DOHH2 (cell line): ENCODE data around the gene ZFPM1.

Experiments
- H3F3A ChIP-seq: fragments of 200-600 bp; sonication (generic), shearing (Covaris generic); 2 replicates; pipeline ENCODE4 v1.6.0; 2016; ENCODE audit warnings: antibody characterized with exemption, mild to moderate bottlenecking; ENCODE audit not compliant: control insufficient read depth, insufficient read depth
- H3K27ac ChIP-seq: fragments of 200-600 bp; sonication (generic); 2 replicates; pipeline ENCODE4 v1.5.1; 2014; ENCODE audit warnings: low read depth, mild to moderate bottlenecking, low read length, moderate library complexity
- H3K27me3 ChIP-seq: fragments of 200-600 bp; sonication (generic); 2 replicates; pipeline ENCODE4 v1.6.1; 2014; ENCODE audit warnings: mild to moderate bottlenecking, low read length, mixed read lengths; ENCODE audit not compliant: control insufficient read depth
- H3K36me3 ChIP-seq: fragments of 200-600 bp; sonication (generic); 2 replicates; pipeline ENCODE4 v1.6.1; 2014; ENCODE audit warnings: mild to moderate bottlenecking, low read length, moderate library complexity, mixed read lengths; ENCODE audit not compliant: control insufficient read depth
- H3K4me1 ChIP-seq: fragments of 200-600 bp; sonication (generic); 2 replicates; pipeline ENCODE4 v1.6.1; 2014; ENCODE audit warnings: mild to moderate bottlenecking, low read length, mixed read lengths; ENCODE audit not compliant: control insufficient read depth
- H3K4me2 ChIP-seq: fragments of 200-600 bp; sonication (generic); 2 replicates; pipeline ENCODE4 v1.6.0; 2014; ENCODE audit warnings: mild to moderate bottlenecking, low read length, moderate library complexity
- H3K4me3 ChIP-seq: fragments of 200-600 bp; sonication (generic); 2 replicates; pipeline ENCODE4 v1.5.1; 2014; ENCODE audit warnings: mild to moderate bottlenecking, low read length, mixed read lengths
- H3K79me2 ChIP-seq: fragments of 200-600 bp; sonication (generic); 2 replicates; pipeline ENCODE4 v1.6.1; 2014; ENCODE audit warnings: mild to moderate bottlenecking, low read length, mixed read lengths; ENCODE audit not compliant: control insufficient read depth
- H3K9me2 ChIP-seq: fragments of 200-600 bp; sonication (generic); replicated peaks from 2 replicates; pipeline ENCODE4 v1.6.1; 2014; ENCODE audit warnings: mild to moderate bottlenecking, low read length, mixed read lengths; ENCODE audit not compliant: control insufficient read depth
- H3K9me3 ChIP-seq: fragments of 200-600 bp; sonication (generic); 2 replicates; pipeline ENCODE4 v1.6.1; 2014; ENCODE audit warnings: antibody characterized with exemption, low read length, mixed read lengths; ENCODE audit not compliant: control insufficient read depth, insufficient read depth
- H4K20me1 ChIP-seq: fragments of 200-600 bp; sonication (generic); 2 replicates; pipeline ENCODE4 v1.6.0; 2014; ENCODE audit warnings: low read depth, mild to moderate bottlenecking, antibody characterized with exemption, low read length, moderate library complexity; ENCODE audit not compliant: control insufficient read depth, insufficient read depth
- EZH2phosphoT487 ChIP-seq: fragments of 200-600 bp; sonication (generic); IDR thresholded peaks from 2 replicates; pipeline ENCODE4 v1.6.1; 2017; ENCODE audit warnings: borderline replicate concordance, mild to moderate bottlenecking, antibody characterized with exemption, low read length, moderate library complexity, mixed read lengths
- TF ChIP-seq, protein P1 (sequence below): fragments of 200-600 bp; sonication (generic); IDR thresholded peaks from one replicate; pipeline ENCODE4 v1.5.1; 2014; ENCODE audit warnings: antibody characterized with exemption, mild to moderate bottlenecking, low read depth, low read length; ENCODE audit not compliant: poor library complexity, severe bottlenecking

ZFPM1 gene

DNA sequence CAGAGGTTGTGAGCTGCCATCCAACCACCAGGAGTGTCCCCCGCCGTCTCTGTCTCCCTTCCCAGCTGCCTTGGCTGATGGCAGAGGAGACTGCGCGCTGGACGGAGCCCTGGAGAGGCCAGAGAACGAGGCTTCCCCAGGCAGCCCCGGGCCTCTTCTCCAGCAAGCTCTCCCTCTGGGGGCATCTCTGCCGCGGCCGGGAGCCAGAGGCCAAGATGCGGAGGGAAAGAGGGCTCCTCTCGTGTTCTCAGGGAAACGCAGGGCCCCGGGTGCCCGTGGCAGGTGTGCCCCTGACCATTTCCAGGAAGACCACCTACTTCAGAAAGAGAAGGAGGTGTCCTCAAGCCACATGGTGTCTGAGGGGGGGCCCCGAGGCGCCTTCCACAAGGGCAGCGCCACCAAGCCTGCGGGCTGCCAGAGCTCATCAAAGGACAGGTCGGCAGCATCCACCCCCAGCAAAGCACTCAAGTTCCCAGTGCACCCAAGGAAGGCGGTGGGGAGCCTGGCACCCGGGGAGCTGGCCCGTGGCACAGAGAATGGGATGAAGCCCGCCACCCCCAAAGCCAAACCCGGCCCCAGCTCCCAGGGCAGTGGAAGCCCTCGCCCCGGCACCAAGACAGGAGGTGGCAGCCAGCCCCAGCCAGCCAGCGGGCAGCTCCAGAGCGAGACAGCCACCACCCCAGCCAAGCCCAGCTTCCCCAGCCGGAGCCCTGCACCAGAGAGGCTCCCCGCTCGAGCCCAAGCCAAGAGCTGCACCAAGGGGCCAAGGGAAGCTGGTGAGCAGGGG, 14.8 kb upstream of the ZFPM1 start:
- Histone ChIP-seq H3K4me3 (no peak overlapping the region), H3K27me3 (no peaks in the 10 kb centered on the region), H3K27ac (no peak overlapping the region), H3K9me3 (no peaks in the 10 kb centered on the region), H3F3A (no peaks in the 10 kb centered on the region), H3K36me3 (no peaks in the 10 kb centered on the region), H3K79me2 (no peaks in the 10 kb centered on the region), H3K4me1 (peaks cover 6% of the 10 kb centered on the region), H3K9me2 (no peaks in the 10 kb centered on the region), H4K20me1 (no peaks in the 10 kb centered on the region), H3K4me2 (no peak overlapping the region)
- TF ChIP-seq, protein P1, sequence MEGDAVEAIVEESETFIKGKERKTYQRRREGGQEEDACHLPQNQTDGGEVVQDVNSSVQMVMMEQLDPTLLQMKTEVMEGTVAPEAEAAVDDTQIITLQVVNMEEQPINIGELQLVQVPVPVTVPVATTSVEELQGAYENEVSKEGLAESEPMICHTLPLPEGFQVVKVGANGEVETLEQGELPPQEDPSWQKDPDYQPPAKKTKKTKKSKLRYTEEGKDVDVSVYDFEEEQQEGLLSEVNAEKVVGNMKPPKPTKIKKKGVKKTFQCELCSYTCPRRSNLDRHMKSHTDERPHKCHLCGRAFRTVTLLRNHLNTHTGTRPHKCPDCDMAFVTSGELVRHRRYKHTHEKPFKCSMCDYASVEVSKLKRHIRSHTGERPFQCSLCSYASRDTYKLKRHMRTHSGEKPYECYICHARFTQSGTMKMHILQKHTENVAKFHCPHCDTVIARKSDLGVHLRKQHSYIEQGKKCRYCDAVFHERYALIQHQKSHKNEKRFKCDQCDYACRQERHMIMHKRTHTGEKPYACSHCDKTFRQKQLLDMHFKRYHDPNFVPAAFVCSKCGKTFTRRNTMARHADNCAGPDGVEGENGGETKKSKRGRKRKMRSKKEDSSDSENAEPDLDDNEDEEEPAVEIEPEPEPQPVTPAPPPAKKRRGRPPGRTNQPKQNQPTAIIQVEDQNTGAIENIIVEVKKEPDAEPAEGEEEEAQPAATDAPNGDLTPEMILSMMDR = no peak
- TF ChIP-seq EZH2phosphoT487 = no peak

DNA sequence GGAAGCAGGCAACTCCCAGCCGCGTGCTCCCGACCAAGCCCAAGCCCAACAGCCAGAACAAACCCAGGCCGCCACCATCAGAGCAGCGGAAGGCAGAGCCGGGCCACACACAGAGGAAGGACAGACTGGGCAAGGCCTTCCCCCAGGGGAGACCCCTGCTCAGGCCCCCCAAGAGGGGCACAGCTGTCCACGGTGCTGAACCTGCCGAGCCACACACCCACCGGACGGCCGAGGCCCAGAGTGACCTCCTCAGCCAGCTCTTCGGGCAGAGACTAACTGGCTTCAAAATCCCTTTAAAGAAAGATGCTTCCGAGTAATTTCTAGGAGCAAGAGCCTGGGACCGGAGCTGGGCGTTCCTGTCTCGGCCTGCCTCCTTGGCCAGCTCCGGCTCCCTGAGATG, 14.1 kb upstream of the ZFPM1 start:
- no peak overlapping the region for H3K4me2 ChIP-seq
- no peak overlapping the region for H3K27ac ChIP-seq
- H3K4me3 ChIP-seq = no peak overlapping the region
- TF ChIP-seq, protein P1 = no peak
- TF ChIP-seq EZH2phosphoT487 = no peak
- no peaks in the 10 kb centered on the region for H3K79me2 ChIP-seq
- no peaks in the 10 kb centered on the region for H4K20me1 ChIP-seq
- H3F3A ChIP-seq = no peaks in the 10 kb centered on the region
- H3K36me3 ChIP-seq = no peaks in the 10 kb centered on the region
- H3K9me3 ChIP-seq = no peaks in the 10 kb centered on the region
- H3K9me2 ChIP-seq = no peaks in the 10 kb centered on the region
- peaks cover 7% of the 10 kb centered on the region for H3K4me1 ChIP-seq
- no peaks in the 10 kb centered on the region for H3K27me3 ChIP-seq

DNA sequence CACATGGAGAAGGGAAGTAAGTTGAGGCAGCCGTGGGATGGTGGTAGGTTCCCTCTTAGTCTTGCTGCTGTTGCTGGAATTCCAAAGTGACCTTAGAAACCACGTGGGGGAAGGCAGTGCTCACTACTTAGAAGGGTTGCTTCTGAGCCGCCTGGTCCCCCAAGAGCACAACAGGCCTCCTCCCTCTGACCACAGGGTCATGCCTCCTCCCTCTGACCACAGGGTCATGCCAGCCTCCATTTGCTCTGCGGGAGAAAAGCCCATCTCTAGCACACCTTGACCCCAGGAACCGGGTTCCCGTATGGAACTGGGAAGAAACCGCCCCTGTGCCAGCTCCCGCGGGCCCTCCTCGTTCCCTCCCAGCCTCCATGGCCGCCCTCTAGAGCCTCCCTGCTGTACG, 13.4 kb upstream of the ZFPM1 start:
- no peak overlapping the region for H3K4me3 ChIP-seq
- TF ChIP-seq, protein P1 = no peak
- TF ChIP-seq EZH2phosphoT487 = no peak
- H3K9me3 ChIP-seq = no peaks in the 10 kb centered on the region
- no peaks in the 10 kb centered on the region for H3K27me3 ChIP-seq
- H4K20me1 ChIP-seq = no peaks in the 10 kb centered on the region
- H3K9me2 ChIP-seq = no peaks in the 10 kb centered on the region
- H3K4me2 ChIP-seq = no peak overlapping the region
- H3K36me3 ChIP-seq = no peaks in the 10 kb centered on the region
- H3K27ac ChIP-seq = no peak overlapping the region
- H3K79me2 ChIP-seq = no peaks in the 10 kb centered on the region
- H3K4me1 ChIP-seq = peaks cover 7% of the 10 kb centered on the region
- no peaks in the 10 kb centered on the region for H3F3A ChIP-seq
